ENCODE measurements around the gene MTCH1.

- TF ChIP-seq POU2F2 (IDR thresholded peaks at IDR 0.05; ENCODE audit: low read depth, low read length) = no peak
- TF ChIP-seq POLR2A (IDR thresholded peaks at IDR 0.05; ENCODE audit: low read depth, low read length) = no peak
- TF ChIP-seq TAF1 (IDR thresholded peaks at IDR 0.05; ENCODE audit: low read depth, low read length) = no peak
- no peak for TF ChIP-seq POLR2AphosphoS5 (IDR thresholded peaks at IDR 0.05; ENCODE audit: low read depth, low read length)
- TF ChIP-seq PAX5 (IDR thresholded peaks at IDR 0.05; ENCODE audit: insufficient read depth, low read length, severe bottlenecking) = no peak
- TF ChIP-seq SPI1 (IDR thresholded peaks at IDR 0.05; ENCODE audit: low read depth, low read length) = no peak
Observed at GRCh38 chr6:36929152-36929551, 56.8 kb downstream of the MTCH1 start.

Measured in GM12891 (cell line).